GM21528 (cell line): ENCODE measurements around the gene PRIMA1.

ENCODE experiments used
- ATAC-seq: cut with Tn5 transposase; IDR thresholded peaks from one replicate; pipeline ENCODE4 v1.9.1; 2021; ENCODE audit warnings: mild to moderate bottlenecking, moderate library complexity; ENCODE audit not compliant: unreplicated experiment, low FRiP score

The PRIMA1 gene

GRCh38 chr14:93734086-93734822 is 54.0 kb downstream of the PRIMA1 start:
- ATAC-seq, result no peak

DNA sequence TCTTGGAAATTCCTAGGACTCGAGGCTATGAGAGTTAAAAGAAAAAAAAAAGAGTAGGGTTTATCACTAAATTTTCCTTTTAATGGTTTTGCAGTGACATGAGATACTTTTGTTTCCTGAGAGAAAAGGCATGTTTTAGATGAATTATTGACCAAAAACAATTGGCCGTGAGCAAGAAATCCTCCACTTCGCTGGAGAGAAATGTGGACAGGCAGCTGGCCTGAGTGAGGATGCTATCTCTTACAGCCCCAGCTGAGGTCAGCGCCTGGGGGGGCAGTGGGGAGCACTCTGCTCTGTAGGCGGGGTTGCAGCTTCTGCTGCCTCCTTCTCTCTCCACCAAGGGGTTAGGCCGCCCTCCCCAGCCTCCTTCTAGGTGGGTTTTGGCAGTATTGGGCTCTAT is 54.7 kb downstream of the PRIMA1 start:
- no peak for ATAC-seq

- no peak for ATAC-seq
Observed at GRCh38 chr14:93733231-93733630, 55.1 kb downstream of the PRIMA1 start.

- no peak for ATAC-seq
Observed at GRCh38 chr14:93732524-93732923, 55.8 kb downstream of the PRIMA1 start.

DNA sequence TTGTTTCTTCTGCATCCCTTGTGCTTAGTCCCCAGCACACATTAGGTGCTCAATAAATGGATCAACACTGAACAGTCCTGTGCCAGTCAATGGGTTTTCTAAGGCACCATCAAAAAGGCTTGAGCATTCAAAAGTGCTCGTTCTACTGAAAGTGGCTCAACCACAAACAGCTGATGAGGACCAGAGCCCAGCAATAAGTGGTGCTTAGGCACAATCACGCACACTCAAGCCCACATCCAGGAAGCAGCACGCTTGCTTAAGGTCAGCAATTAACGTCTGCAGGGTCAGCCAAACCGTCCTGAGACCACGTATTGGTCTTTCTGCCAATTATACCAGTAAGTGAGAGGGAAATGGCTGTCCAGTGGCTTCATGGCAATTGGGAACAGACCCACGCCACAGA is 56.5 kb downstream of the PRIMA1 start:
- no peak for ATAC-seq

DNA sequence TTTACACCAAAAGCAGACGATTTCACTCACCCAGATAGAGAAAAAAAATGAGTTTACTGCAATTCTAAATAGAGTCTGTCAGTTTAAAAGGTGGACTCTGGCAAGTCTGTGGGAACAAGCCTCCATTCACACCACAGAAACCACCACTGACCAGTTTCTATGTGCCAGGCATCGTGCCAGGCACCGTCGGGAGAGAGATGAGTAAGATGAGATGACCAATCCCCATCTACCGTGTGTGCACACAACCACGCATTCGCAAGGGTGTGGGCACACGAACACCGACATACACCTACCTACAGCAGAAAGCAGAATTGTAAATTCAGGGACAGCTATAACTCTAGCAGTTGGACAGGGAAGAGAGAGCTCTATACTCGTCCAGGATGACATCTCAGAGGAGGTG is 58.3 kb downstream of the PRIMA1 start:
- no peak for ATAC-seq

DNA sequence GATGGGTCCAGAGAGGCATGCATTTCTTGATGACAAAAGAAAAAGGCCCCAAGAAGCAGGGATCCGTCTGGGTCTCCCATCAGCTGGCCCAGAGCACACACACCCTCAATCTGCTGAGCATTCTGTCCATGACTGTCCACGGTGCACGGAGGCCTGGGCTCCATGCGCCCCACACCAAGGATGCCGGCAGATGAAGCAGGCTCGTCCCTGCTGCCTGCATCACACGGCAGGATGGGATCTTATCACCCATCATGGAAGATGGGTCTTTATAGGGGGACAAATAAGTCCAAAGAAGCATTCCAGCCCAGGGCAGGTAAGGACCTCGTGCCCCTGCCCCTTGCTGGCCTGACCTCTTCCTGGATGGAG is 59.7 kb downstream of the PRIMA1 start:
- ATAC-seq, result no peak

DNA sequence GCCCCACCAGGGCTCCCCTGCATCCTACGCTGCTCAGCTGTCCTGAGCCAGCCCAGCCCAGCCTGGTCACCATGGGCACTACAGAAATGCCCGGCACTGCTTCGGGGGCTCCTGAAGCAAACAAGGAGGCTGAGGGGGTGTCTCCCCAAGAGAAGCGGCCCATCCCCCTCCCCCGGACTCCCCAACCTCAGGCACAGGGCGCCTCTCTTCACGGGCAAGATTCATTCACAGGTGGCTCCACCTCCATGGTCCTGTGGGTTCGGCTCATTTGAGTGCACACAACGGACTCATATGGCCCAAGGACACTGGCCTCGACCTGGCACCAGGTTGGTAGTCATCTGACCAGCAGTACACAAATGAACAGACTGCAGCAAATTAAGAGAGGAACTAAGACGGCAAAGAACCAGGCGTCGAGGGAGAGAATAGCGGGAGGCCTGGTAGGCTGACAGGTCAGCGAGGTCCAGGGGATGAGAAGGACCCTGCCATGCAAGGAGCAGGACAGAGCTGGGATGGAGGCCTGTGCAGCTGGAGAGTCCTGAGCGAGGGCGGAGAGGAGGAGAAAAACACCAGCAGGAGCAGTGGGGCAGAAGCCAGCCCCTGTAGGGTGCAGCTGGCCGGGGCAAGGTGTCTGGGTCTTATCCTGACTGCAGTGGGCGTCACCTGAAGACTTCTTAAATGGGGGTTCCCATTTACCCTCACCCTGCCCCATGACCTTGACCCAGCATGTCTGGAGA is 60.2 kb downstream of the PRIMA1 start:
- no peak for ATAC-seq

DNA sequence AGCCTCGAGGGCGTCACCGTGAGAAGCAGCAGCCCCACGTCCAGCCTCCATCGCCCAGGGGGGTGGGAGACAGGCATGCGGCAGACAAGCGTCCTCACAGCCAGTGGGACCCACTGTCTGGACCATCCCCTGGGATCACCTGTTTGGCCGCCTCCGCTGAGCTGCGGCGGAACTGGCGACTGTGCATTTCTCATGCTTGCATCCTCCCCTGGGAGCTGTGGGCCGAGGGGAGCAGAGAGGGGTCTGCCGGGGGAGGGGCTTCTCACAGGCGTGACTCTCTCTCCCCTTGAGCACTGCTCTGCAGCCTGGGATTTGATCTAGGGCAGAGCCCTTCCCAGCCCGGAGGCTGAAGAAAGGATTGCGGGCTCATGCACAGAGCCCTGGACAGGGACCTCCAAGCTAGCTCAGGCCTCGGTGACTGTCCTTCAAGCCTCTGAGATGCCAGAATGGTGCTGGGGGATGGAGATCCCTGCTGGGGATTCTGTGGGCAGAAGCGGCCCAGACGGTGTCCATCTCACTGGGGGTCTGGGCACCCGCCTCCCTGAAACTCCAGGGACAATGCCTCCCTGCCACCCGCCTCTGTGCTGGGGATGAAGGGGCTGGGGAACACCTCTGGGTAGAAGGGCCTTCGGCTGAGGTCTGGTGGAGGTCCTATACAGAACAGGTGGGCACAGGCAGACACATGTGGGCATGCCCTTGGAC is 61.1 kb downstream of the PRIMA1 start:
- no peak for ATAC-seq

DNA sequence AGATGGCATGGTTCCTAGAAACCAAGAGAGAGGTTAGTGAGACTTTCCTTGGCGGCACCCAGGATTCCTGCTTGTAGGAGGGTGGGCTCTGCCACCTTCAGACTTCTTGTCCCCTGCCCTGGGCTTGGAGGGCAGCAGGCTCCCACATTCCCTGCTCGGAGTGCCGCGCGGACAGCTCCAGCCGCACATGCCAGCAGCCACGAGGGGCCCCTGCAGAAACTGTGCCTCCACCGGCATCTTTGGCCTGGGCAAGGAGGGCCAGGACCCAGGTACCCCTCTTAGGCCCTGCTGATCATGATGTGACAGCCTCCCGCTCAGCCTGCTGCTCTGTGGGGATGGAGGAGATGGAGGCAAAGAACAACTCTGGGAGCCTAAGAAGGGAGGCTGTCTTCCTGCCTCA is 62.3 kb downstream of the PRIMA1 start:
- ATAC-seq, result no peak

- ATAC-seq, result no peak
Observed at GRCh38 chr14:93725002-93725582, 63.2 kb downstream of the PRIMA1 start.

DNA sequence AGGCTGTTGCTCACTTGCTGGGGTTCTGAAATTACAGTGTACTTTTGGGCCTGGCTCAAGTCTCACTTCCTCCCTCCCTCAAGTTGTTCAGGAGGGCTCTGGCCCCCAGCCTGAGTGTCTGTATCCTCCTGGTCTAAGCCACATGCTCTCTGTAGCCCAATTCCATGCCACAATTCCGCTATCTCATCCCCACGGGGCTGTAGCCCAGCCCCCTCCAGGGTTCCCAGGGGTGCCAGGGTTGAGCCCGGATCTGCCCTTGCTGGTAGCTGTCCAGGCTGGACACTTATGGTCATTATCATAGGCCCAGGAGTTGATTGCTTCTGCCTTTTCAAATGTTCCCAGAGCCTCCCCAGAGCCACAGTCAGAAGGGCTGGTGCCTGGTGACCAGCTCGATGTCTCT is 65.3 kb downstream of the PRIMA1 start:
- no peak for ATAC-seq

- no peak for ATAC-seq
Observed at GRCh38 chr14:93720981-93721483, 67.3 kb downstream of the PRIMA1 start.

DNA sequence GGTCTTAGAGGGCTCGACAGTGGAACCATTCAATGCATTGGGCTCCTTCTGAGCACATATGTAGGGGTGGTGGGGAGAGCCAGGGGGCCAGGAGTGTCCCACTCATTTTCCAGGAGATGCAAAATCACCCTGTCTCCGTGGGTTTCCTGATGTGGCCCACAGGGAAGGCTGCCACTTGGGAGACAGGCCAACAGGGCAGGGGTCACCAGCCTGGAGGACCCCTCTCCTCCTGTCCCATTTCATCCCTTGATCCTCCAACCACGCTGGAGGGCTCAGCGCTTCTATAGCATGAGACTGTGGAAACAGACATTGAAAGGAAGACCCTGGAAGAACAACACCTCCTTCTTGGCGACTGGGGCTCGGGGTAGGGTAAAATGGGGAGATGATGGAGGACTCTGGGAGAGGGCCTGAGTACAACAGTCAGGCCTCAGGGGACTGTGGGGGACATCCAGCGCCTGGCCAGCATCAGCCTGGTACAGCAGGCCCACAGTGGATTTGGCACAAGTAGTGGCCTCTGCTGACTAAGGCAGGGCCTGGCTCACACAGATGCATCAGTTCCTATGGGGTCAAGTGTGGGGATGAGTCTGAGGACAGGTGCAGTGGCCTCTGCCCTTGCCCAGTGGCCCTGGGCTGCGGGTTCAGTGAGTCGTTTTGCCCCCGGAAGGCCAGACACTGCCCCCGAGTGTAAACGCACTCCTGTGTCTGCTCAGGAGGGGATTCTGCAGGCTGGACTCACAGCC is 68.0 kb downstream of the PRIMA1 start:
- no peak for ATAC-seq

DNA sequence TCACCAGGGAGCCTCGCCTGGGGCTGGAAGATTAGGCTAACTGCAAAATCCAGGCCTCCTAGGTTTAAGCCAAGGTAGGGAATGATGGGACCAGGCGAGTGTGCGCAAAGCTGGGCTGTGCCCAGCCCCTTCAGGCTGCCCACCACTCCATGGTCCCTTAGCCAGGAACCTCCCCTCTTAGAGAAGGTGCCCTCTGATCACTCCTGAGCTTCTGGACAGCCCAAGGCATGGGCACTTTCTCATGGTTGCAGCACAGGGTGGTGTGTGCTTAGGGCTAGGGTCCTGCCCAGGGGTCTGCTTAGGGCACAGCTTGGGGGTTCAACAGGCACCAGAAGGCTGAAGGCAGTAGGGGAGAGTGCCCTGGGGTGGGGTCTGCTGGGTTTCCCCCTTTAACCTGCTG is 69.0 kb downstream of the PRIMA1 start:
- ATAC-seq, result no peak

DNA sequence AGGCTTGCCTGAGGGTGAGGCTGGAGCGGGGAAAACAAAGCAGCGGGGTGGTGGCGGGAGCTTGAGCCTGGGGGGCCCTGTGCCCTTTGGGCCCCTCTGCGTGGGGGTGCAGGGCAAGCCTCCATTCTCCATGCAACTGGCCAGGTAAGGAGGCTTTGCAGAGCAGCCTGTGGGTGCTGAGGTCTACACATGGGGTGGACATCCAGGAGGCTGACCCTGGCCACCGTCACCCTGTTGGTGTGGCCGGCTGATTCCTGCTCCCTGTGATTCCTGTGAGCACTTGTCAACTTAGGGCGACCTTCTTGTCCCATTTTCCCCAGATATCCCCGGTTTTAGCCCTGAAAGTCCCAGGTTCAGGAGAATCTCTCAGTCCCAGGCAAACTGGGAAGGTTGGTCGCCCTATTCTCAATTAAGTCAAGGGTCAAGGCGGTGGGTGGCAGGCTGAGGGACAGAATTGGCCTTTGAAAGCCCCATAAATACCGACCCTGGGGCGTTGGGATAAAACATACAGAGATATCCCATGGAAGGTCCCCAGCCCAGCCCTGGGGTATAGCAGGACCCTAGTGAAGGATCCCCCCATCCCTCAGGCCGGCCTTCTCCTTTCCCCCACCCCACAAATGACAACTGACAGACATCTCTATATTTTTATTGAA is 70.5 kb downstream of the PRIMA1 start:
- ATAC-seq, result no peak

GRCh38 chr14:93716746-93717667 is 71.3 kb downstream of the PRIMA1 start:
- no peak for ATAC-seq

- ATAC-seq, result no peak
Observed at GRCh38 chr14:93716002-93716745, 72.1 kb downstream of the PRIMA1 start.
